Body of pancreas (tissue), 4 donors: ENCODE results near the gene NDUFS8. TPM values are rescaled to one million over a fixed set of nuclear protein-coding genes. Genes with fewer than 3 reads are reported as not detected.
"Not testable (repeated sequence)": the region's sequence is repeated elsewhere in the genome, so short reads cannot be mapped to it uniquely, and the experiment has no call there.

Experiments
- ATAC-seq: fragments of 150-250 bp; one replicate; pipeline ENCODE4 v1.9.1; 2016
- DNase-seq, 4 donors: peaks; one replicate each; pipeline ENCODE4 v3.0.0-alpha.2; 2019
- H3K27ac ChIP-seq, 4 donors: fragments of 200-600 bp; sonication (generic); 1 replicate in 3 of 4; 2 replicates in 1 of 4; pipeline versions ENCODE4 v1.5.1 to v1.6.1; 2016 to 2019; ENCODE audit warnings: mild to moderate bottlenecking in 1 of 4, mixed read lengths in 1 of 4, moderate library complexity in 1 of 4
- H3K27me3 ChIP-seq, 2 donors: fragments of 200-600 bp; sonication (generic); one replicate each; pipeline ENCODE4 v1.6.0; 2016; ENCODE audit warnings: mild to moderate bottlenecking in 1 of 2
- H3K36me3 ChIP-seq, 2 donors: fragments of 200-600 bp; sonication (generic); replicated peaks in 1 of 2; 2 replicates each; pipeline ENCODE4 v1.5.1; 2016; ENCODE audit warnings: low read depth in 2 of 2; ENCODE audit not compliant: insufficient read depth in 1 of 2
- H3K4me1 ChIP-seq: fragments of 200-600 bp; sonication (generic); one replicate; pipeline ENCODE4 v1.6.0; 2016
- H3K4me3 ChIP-seq, 2 donors: fragments of 200-600 bp; sonication (generic); 1 replicate in 1 of 2; 2 replicates in 1 of 2; pipeline ENCODE4 v1.5.1; 2016 to 2019
- H3K9me3 ChIP-seq, 3 donors: fragments of 200-600 bp; sonication (generic); 1 replicate in 2 of 3; 2 replicates in 1 of 3; pipeline ENCODE4 v1.5.1; 2016
- POLR2A ChIP-seq, 3 donors: fragments of 450-650 bp; IDR thresholded peaks; one replicate each; pipeline ENCODE4 v1.6.1; 2016; ENCODE audit warnings: antibody characterized with exemption in 3 of 3, mild to moderate bottlenecking in 2 of 3
- WGBS, 2 donors: methylation state at CpG; one replicate each; pipeline ENCODE4 v1.1.5; 2017; 5-methylcytosine and 5-hydroxymethylcytosine counted together
- intact Hi-C: fragments of 100-400 bp; cut with DNase I; formaldehyde crosslinking; loops from one replicate; pipeline ENCODE4 v1.15.1; 2023
- total RNA-seq, 2 donors: library from RNA; depleted of rRNA; stranded (reverse); fragments of >200 nt; gene quantifications; one replicate each; pipeline ENCODE4 v1.1.0, GENCODE V29; 2016
- TF ChIP-seq, protein P1 (sequence below), 7 experiments: fragments of 450-650 bp in 4 of 7; fragments of 200-600 bp in 3 of 7; sonication (generic) in 3 of 7; IDR thresholded peaks; one replicate each; pipeline ENCODE4 v1.5.1; 2016 to 2019; ENCODE audit warnings: antibody characterized with exemption in 7 of 7

The NDUFS8 gene
- 100 to 1,000 TPM; 108 to 109 TPM for total RNA-seq

DNA sequence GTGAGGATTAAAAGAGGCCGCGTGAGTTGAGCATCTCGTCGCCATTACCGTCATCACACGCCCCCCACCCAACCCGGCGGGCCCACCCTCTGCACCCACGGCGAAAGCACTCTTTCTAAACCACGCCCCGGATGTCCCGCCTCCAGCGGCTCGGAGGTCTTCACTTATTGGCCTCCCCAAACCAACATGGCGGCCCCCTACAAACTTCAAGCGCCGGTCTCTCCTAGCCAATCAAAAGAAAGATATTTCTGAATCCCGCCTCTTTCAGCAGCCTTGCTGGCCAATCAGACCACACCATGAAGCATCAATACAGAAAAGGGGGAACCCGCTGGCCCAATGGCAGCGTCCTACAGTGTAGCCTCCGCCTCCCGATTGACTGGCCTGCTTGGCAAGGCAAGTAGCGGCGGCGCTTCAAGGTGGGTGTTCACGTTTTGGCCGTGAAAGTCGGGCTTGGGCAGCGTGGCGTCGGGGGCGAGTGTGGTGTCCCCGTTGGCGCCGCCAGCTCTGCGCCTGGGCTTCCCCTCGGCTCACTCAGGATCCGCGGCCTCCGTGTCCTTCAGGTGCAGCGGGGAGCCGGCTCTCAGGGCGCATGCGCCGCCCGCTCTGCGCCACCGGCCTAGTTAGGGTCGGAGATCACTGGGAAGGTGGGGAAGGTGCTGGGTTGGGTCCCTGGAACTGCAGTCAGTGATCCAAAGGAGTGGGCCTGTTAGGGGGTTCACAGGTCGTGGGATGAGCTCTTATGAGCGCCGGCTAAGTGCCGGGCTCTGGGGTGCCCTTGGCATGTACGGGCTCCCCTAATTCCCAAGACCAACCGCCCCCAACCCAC is at the start of gene NDUFS8:
TSS of gene NDUFS8 (plus strand) at position 364 of the 826 bp plus-strand sequence. CDS start 1,471 bp downstream, outside the sequence.
- Histone ChIP-seq H3K9me3 (no peaks in the 10 kb centered on the region), H3K27me3 (no peaks in the 10 kb centered on the region), H3K27ac (peak within 1 kb of the TSS; percentile 77 to 92 (median 86)), H3K4me3 (peak within 1 kb of the TSS; percentile 60 to 72), H3K36me3 (no peaks in the 10 kb centered on the region), H3K4me1 (peaks cover 36% of the 10 kb centered on the region)
- DNase-seq = peak; percentile 94 to 98 (median 96)
- intact Hi-C loops = no loop called here
- peak; percentile 97 for ATAC-seq
- WGBS, 2 donors = 0% methylated on average over 11 to 39 of the region's 56 CpGs
- peak in 2 of 3 donors; percentile 67 to 69 for TF ChIP-seq POLR2A (IDR thresholded peaks at IDR 0.05)
- TF ChIP-seq, protein P1, sequence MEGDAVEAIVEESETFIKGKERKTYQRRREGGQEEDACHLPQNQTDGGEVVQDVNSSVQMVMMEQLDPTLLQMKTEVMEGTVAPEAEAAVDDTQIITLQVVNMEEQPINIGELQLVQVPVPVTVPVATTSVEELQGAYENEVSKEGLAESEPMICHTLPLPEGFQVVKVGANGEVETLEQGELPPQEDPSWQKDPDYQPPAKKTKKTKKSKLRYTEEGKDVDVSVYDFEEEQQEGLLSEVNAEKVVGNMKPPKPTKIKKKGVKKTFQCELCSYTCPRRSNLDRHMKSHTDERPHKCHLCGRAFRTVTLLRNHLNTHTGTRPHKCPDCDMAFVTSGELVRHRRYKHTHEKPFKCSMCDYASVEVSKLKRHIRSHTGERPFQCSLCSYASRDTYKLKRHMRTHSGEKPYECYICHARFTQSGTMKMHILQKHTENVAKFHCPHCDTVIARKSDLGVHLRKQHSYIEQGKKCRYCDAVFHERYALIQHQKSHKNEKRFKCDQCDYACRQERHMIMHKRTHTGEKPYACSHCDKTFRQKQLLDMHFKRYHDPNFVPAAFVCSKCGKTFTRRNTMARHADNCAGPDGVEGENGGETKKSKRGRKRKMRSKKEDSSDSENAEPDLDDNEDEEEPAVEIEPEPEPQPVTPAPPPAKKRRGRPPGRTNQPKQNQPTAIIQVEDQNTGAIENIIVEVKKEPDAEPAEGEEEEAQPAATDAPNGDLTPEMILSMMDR (IDR thresholded peaks at IDR 0.05) = no peak

- intact Hi-C loops, H3K9me3 ChIP-seq, DNase-seq, H3K4me3 ChIP-seq, H3K27me3 ChIP-seq, ATAC-seq, H3K36me3 ChIP-seq, H3K27ac ChIP-seq: not testable (repeated sequence)
- H3K4me1 ChIP-seq = peaks cover 20% of the 10 kb centered on the region
- 89 to 96% methylated on average over 10 of the region's 10 CpGs for whole genome bisulfite sequencing, 2 donors
Measured at GRCh38 chr11:67981226-67981625, 49.3 kb upstream of the NDUFS8 start.

DNA sequence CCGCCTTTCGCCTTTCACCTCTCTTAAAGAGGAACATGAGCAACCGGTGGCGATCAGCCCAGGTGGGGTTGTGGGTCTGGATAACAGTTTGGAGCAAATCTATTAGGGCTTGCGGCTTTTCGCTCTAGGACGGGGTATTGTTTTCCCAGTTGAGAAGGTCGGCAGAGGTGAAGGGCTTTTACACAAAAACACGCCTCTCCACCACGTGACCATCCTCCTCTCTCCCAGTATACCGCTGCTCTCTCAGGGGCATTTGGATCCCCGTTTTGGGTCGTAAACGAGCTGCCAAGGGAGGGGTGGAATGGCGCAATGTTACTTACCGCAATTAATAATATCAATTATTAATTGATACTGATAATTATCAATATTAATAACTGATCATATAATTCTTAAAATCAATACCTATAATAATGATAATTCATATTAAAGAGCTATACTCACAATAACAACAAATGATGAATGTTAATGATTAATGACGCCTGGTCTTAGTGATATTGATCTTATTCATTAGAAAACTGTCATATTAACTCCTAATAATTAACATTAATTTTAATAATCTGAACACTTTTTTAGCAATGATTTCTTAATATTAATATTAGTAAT is 48.1 kb upstream of the NDUFS8 start:
- ATAC-seq, H3K27me3 ChIP-seq, intact Hi-C loops, H3K4me3 ChIP-seq, DNase-seq, H3K36me3 ChIP-seq, H3K27ac ChIP-seq, H3K9me3 ChIP-seq: not testable (repeated sequence)
- H3K4me1 ChIP-seq = peaks cover 20% of the 10 kb centered on the region
- 76 to 77% methylated on average over 15 to 17 of the region's 17 CpGs for WGBS, 2 donors

GRCh38 chr11:67983951-67984350 is 46.5 kb upstream of the NDUFS8 start:
- Histone ChIP-seq H3K9me3 (no peaks in the 10 kb centered on the region), H3K4me3 (no peak overlapping the region), H3K4me1 (peaks cover 9% of the 10 kb centered on the region), H3K27ac (no peak overlapping the region), H3K27me3 (no peaks in the 10 kb centered on the region), H3K36me3 (no peaks in the 10 kb centered on the region)
- TF ChIP-seq POLR2A (IDR thresholded peaks at IDR 0.05) = no peak
- TF ChIP-seq, protein P1 (IDR thresholded peaks at IDR 0.05) = no peak
- WGBS, 2 donors = 68 to 86% methylated on average over 18 to 22 of the region's 29 CpGs
- intact Hi-C loops = no loop called here
- no peak for DNase-seq
- no peak for ATAC-seq

- H3K4me1 ChIP-seq, H3K36me3 ChIP-seq, H3K9me3 ChIP-seq, ATAC-seq, H3K27ac ChIP-seq, intact Hi-C loops, DNase-seq, H3K27me3 ChIP-seq, H3K4me3 ChIP-seq: not testable (repeated sequence)
- WGBS, 2 donors = 56 to 62% methylated on average over 6 of the region's 6 CpGs
Measured at GRCh38 chr11:67985302-67985701, 45.2 kb upstream of the NDUFS8 start.

- ATAC-seq (peak; percentile 40), DNase-seq (peak in 1 of 4 donors; percentile 48)
- H3K4me1 ChIP-seq, H3K27ac ChIP-seq, H3K4me3 ChIP-seq, H3K27me3 ChIP-seq, intact Hi-C loops, H3K36me3 ChIP-seq, H3K9me3 ChIP-seq: not testable (repeated sequence)
- 22% methylated on average over 41 of the region's 58 CpGs; no CpG with 5 or more reads in 1 of the 2 donors for WGBS, 2 donors
Measured at GRCh38 chr11:67990546-67991346, 39.7 kb upstream of the NDUFS8 start.

DNA sequence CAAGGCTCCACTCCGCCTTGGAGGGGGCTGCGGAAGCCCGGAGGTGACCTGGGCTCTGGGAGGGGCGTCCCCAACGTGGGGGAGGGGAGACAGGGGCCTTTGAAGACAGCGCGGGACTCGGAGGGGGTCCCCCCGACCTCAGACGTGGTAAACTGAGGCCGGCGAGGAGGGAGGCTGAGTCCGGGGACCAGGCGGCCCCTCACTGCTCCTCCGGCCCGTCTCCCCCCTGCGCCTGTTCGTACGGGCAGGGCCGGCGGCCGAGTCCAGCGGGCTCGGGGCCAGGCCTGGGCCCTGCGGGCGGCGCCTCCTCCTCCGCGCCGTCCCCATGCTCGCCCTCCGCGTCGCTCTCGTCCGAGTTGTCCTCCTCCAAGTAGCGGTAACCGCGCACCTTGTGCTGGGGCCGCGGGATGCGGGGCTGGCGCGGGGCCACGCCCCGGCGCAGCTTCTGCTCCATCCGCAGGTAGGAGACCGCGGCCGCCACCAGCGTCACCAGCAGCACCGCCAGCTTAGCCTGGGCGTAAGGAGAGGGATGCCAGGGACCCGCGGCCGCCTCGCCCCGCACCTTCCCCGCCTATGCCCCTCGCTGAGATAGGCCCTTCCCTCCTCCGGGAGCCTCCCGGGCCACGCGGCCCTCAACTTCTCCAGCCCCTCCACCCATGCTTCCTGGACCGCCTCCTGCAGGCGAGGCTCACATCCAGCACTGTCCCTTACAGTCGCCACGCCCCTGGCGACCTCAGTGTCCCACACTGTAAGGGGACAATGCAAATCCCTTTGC is 38.9 kb upstream of the NDUFS8 start:
- H3K36me3 ChIP-seq, H3K4me1 ChIP-seq, H3K4me3 ChIP-seq, H3K27ac ChIP-seq, ATAC-seq, DNase-seq, intact Hi-C loops, H3K27me3 ChIP-seq, H3K9me3 ChIP-seq: not testable (repeated sequence)
- 44 to 66% methylated on average over 23 to 55 of the region's 70 CpGs for WGBS, 2 donors
